SK-N-SH treated with all-trans-retinoic acid at 6 μM for 48 hours (cell line): ENCODE data around the gene SLC36A4.
"Not testable (repeated sequence)": the region's sequence is repeated elsewhere in the genome, so short reads cannot be mapped to it uniquely, and the experiment has no call there.

Experiments used
- ATAC-seq: fragments of 200-7000 bp; cut with Tn5 transposase; 3 replicates; pipeline ENCODE4 v1.9.1; 2020; ENCODE audit warnings: mild to moderate bottlenecking, moderate library complexity
- BACH2 ChIP-seq: fragments of 250-450 bp; sonication (Bioruptor Pico); IDR thresholded peaks from 2 replicates; pipeline ENCODE4 v1.9.0; 2021; ENCODE audit warnings: mild to moderate bottlenecking, borderline replicate concordance
- CSDC2 ChIP-seq: fragments of 250-450 bp; sonication (Bioruptor Pico); IDR thresholded peaks from 2 replicates; pipeline ENCODE4 v1.5.0; 2020; ENCODE audit warnings: mild to moderate bottlenecking, moderate library complexity
- CSRNP3 ChIP-seq: fragments of 250-450 bp; sonication (Bioruptor Pico); IDR thresholded peaks from 2 replicates; pipeline ENCODE4 v1.5.1; 2021; ENCODE audit warnings: mild to moderate bottlenecking, moderate library complexity
- ESRRG ChIP-seq: fragments of 250-450 bp; sonication (Bioruptor Pico); IDR thresholded peaks from 2 replicates; pipeline ENCODE4 v1.6.1; 2021; ENCODE audit warnings: mild to moderate bottlenecking
- GLIS3 ChIP-seq: fragments of 250-450 bp; sonication (Bioruptor Pico); IDR thresholded peaks from 2 replicates; pipeline ENCODE4 v1.5.0; 2020; ENCODE audit warnings: mild to moderate bottlenecking, moderate library complexity
- ISL1 ChIP-seq: fragments of 250-450 bp; sonication (Bioruptor Pico); IDR thresholded peaks from 2 replicates; pipeline ENCODE4 v2.1.2; 2022; ENCODE audit warnings: mild to moderate bottlenecking, moderate library complexity
- OSR1 ChIP-seq: fragments of 250-450 bp; sonication (Bioruptor Pico); IDR thresholded peaks from 2 replicates; pipeline ENCODE4 v1.8.0; 2022; ENCODE audit warnings: moderate library complexity, mild to moderate bottlenecking, inconsistent platforms
- POU6F1 ChIP-seq: fragments of 250-450 bp; sonication (Bioruptor Pico); IDR thresholded peaks from 2 replicates; pipeline ENCODE4 v1.8.0; 2021; ENCODE audit warnings: low read depth, mild to moderate bottlenecking, moderate library complexity, borderline replicate concordance
- PPARA ChIP-seq: fragments of 250-450 bp; sonication (Bioruptor Pico); IDR thresholded peaks from 2 replicates; pipeline ENCODE4 v1.5.0; 2020; ENCODE audit warnings: mild to moderate bottlenecking, borderline replicate concordance
- SNAI2 ChIP-seq: fragments of 250-450 bp; sonication (Bioruptor Pico); IDR thresholded peaks from 2 replicates; pipeline ENCODE4 v1.5.0; 2020; ENCODE audit warnings: mild to moderate bottlenecking, moderate library complexity
- TCF4 ChIP-seq: fragments of 250-450 bp; sonication (Bioruptor Pico); IDR thresholded peaks from 2 replicates; pipeline ENCODE4 v1.8.0; 2021; ENCODE audit warnings: mild to moderate bottlenecking, moderate library complexity, borderline replicate concordance
- TOX ChIP-seq: fragments of 250-450 bp; sonication (Bioruptor Pico); IDR thresholded peaks from 2 replicates; pipeline ENCODE4 v1.8.0; 2021; ENCODE audit warnings: mild to moderate bottlenecking, moderate library complexity, borderline replicate concordance
- TSHZ2 ChIP-seq: fragments of 250-450 bp; sonication (Bioruptor Pico); IDR thresholded peaks from 2 replicates; pipeline ENCODE4 v1.5.0; 2020; ENCODE audit warnings: mild to moderate bottlenecking, moderate library complexity
- ZC3H10 ChIP-seq: fragments of 250-450 bp; sonication (Bioruptor Pico); IDR thresholded peaks from 2 replicates; pipeline ENCODE4 v1.5.1; 2021; ENCODE audit warnings: mild to moderate bottlenecking, moderate library complexity
- ZFP3 ChIP-seq: fragments of 250-450 bp; sonication (Bioruptor Pico); IDR thresholded peaks from 2 replicates; pipeline ENCODE4 v1.5.0; 2020; ENCODE audit warnings: mild to moderate bottlenecking, moderate library complexity
- ZNF565 ChIP-seq: fragments of 450-650 bp; formaldehyde crosslinking; conservative IDR thresholded peaks from 2 replicates; pipeline ENCODE4 v1.5.0; 2020; ENCODE audit warnings: low read depth, mild to moderate bottlenecking, moderate library complexity
- ZNF70 ChIP-seq: fragments of 450-650 bp; formaldehyde crosslinking; IDR thresholded peaks from 2 replicates; pipeline ENCODE4 v1.5.0; 2020; ENCODE audit warnings: mild to moderate bottlenecking, moderate library complexity
- ZNF8 ChIP-seq: fragments of 450-650 bp; formaldehyde crosslinking; IDR thresholded peaks from 2 replicates; pipeline ENCODE4 v1.5.0; 2020; ENCODE audit warnings: mild to moderate bottlenecking, moderate library complexity

The SLC36A4 gene

GRCh38 chr11:93114304-93114703 is 83.5 kb downstream of the SLC36A4 start:
- TF ChIP-seq TOX (CRISPR knock-in tag), result no peak
- no peak for TF ChIP-seq TCF4 (CRISPR knock-in tag)
- no peak for TF ChIP-seq TSHZ2 (CRISPR knock-in tag)
- TF ChIP-seq ZFP3 (CRISPR knock-in tag), result no peak
- TF ChIP-seq ZNF565 (CRISPR knock-in tag), result no peak
- no peak for TF ChIP-seq CSRNP3 (CRISPR knock-in tag)
- no peak for TF ChIP-seq SNAI2 (CRISPR knock-in tag)
- TF ChIP-seq ZNF8 (CRISPR knock-in tag), result no peak
- TF ChIP-seq GLIS3 (CRISPR knock-in tag), result no peak
- no peak for TF ChIP-seq ZC3H10 (CRISPR knock-in tag)
- TF ChIP-seq ESRRG (CRISPR knock-in tag), result no peak
- no peak for ATAC-seq

- TF ChIP-seq ZFP3 (CRISPR knock-in tag) (no peak), PPARA (CRISPR knock-in tag) (no peak), TCF4 (CRISPR knock-in tag) (no peak), ESRRG (CRISPR knock-in tag) (no peak), OSR1 (no peak), CSDC2 (CRISPR knock-in tag) (no peak), ISL1 (CRISPR knock-in tag) (no peak), TSHZ2 (CRISPR knock-in tag) (no peak), POU6F1 (CRISPR knock-in tag) (no peak), ZNF565 (CRISPR knock-in tag) (no peak), ZNF70 (no peak), CSRNP3 (CRISPR knock-in tag) (no peak)
Observed at GRCh38 chr11:93113824-93114223, 84.0 kb downstream of the SLC36A4 start.

GRCh38 chr11:93111147-93111546 is 86.6 kb downstream of the SLC36A4 start:
- ATAC-seq, result not testable (repeated sequence)

More at GRCh38 chr11:93113824-93114223, 84.0 kb downstream of the SLC36A4 start:
- no peak for ATAC-seq

- no peak for ATAC-seq
- no peak for TF ChIP-seq TSHZ2 (CRISPR knock-in tag)
- no peak for TF ChIP-seq BACH2 (CRISPR knock-in tag)
- no peak for TF ChIP-seq ZC3H10 (CRISPR knock-in tag)
Observed at GRCh38 chr11:93100211-93100610, 97.6 kb downstream of the SLC36A4 start.
